H1 (cell line): ENCODE data around the gene CHRDL2. TPM values are rescaled to one million over a fixed set of nuclear protein-coding genes. Genes with fewer than 3 reads are reported as not detected.

Source experiments
- CTCF ChIA-PET: fragments of 300-600 bp; sonication (Branson Sonifier 250); formaldehyde crosslinking; loops from one replicate; lab custom pipeline; 2021; ENCODE audit not compliant: partially characterized antibody; lab: Charles Lee
- POLR2A ChIA-PET: fragments of 300-600 bp; sonication (Branson Sonifier 250); formaldehyde crosslinking; loops from one replicate; lab custom pipeline; 2021; ENCODE audit warnings: inconsistent platforms; ENCODE audit not compliant: partially characterized antibody; lab: Charles Lee
- DNase-seq, 2 experiments: peaks; one replicate each; pipeline versions ENCODE4 v3.0.0 to v3.0.0-alpha.2; 2010 to 2022; ENCODE audit warnings: low spot score in 2 of 2, low read depth in 1 of 2, mixed read lengths in 1 of 2
- FAIRE-seq: peaks from 2 replicates; lab custom pipeline; 2011; peaks lifted over from hg19 to GRCh38; lab: Jason Lieb, UNC
- H2AFZ ChIP-seq: 2 replicates; pipeline ENCODE4 v1.8.1; 2012; ENCODE audit warnings: low read length, inconsistent platforms
- H2AK5ac ChIP-seq: 2 replicates; pipeline ENCODE4 v1.6.1; 2013; ENCODE audit warnings: low read depth, low read length
- H2BK120ac ChIP-seq: replicated peaks from 2 replicates; pipeline ENCODE3; 2013; ENCODE audit warnings: low read depth, low read length, inconsistent platforms
- H2BK12ac ChIP-seq: 2 replicates; pipeline ENCODE4 v1.6.1; 2013; ENCODE audit warnings: low read depth, low read length
- H2BK15ac ChIP-seq: 2 replicates; pipeline ENCODE4 v1.6.1; 2013; ENCODE audit warnings: low read length
- H2BK20ac ChIP-seq: 2 replicates; pipeline ENCODE4 v1.6.1; 2013; ENCODE audit warnings: low read length
- H2BK5ac ChIP-seq: 2 replicates; pipeline ENCODE4 v1.6.1; 2013; ENCODE audit warnings: low read depth, low read length
- H3K14ac ChIP-seq: 2 replicates; pipeline ENCODE4 v1.6.1; 2013; ENCODE audit warnings: inconsistent platforms; ENCODE audit not compliant: insufficient read length
- H3K18ac ChIP-seq: 2 replicates; pipeline ENCODE4 v1.6.1; 2013; ENCODE audit warnings: low read length; ENCODE audit errors: extremely low read depth
- H3K23ac ChIP-seq: 2 replicates; pipeline ENCODE4 v1.6.1; 2013; ENCODE audit warnings: inconsistent platforms; ENCODE audit not compliant: insufficient read length
- H3K23me2 ChIP-seq: 2 replicates; pipeline ENCODE4 v1.6.1; 2013; ENCODE audit warnings: low read depth, low read length
- H3K27ac ChIP-seq: 2 replicates; pipeline ENCODE4 v1.6.1; 2011; ENCODE audit warnings: low read depth, low read length, inconsistent platforms
- H3K27me3 ChIP-seq, 4 experiments: replicated peaks in 1 of 4; 1 replicate in 1 of 4; 2 replicates in 3 of 4; pipeline versions ENCODE4 v1.6.1 to v1.8.1; 2011 to 2013; ENCODE audit warnings: low read length in 3 of 4, mild to moderate bottlenecking in 3 of 4, inconsistent platforms in 2 of 4, mixed read lengths in 2 of 4, moderate library complexity in 1 of 4; ENCODE audit not compliant: control insufficient read depth in 3 of 4, insufficient read depth in 3 of 4; ENCODE audit errors: extremely low read depth in 1 of 4
- H3K36me3 ChIP-seq, 4 experiments: 2 replicates each; pipeline versions ENCODE4 v1.6.1 to v1.8.1; 2011 to 2013; ENCODE audit warnings: mild to moderate bottlenecking in 4 of 4, low read length in 3 of 4, moderate library complexity in 2 of 4, control low read depth in 1 of 4, inconsistent platforms in 1 of 4; ENCODE audit not compliant: insufficient read depth in 4 of 4, control insufficient read depth in 2 of 4
- H3K4ac ChIP-seq: replicated peaks from 2 replicates; pipeline ENCODE3; 2013; ENCODE audit warnings: low read length, low read depth, mixed read lengths, inconsistent platforms; ENCODE audit not compliant: insufficient read length
- H3K4me1 ChIP-seq, 4 experiments: replicated peaks in 1 of 4; 1 replicate in 1 of 4; 2 replicates in 3 of 4; pipeline versions ENCODE4 v1.6.1 to v1.8.1; 2011 to 2013; ENCODE audit warnings: low read length in 3 of 4, inconsistent platforms in 2 of 4, mixed read lengths in 1 of 4; ENCODE audit not compliant: insufficient read depth in 4 of 4, control insufficient read depth in 3 of 4
- H3K4me2 ChIP-seq, 2 experiments: 2 replicates each; pipeline versions ENCODE4 v1.6.1 to v1.8.1; 2011 to 2013; ENCODE audit warnings: low read depth in 2 of 2, low read length in 2 of 2, control low read depth in 1 of 2, inconsistent platforms in 1 of 2, mild to moderate bottlenecking in 1 of 2; ENCODE audit not compliant: insufficient read depth in 1 of 2
- H3K4me3 ChIP-seq, 4 experiments: fragments of 200-600, 300-600 bp in 1 of 4; sonication (generic), shearing (Covaris generic), sonication (Bioruptor Twin) in 1 of 4; 2 replicates each; pipeline versions ENCODE4 v1.5.1 to v1.8.1; 2011 to 2016; ENCODE audit warnings: low read length in 4 of 4, low read depth in 3 of 4, control low read depth in 2 of 4, inconsistent platforms in 2 of 4, mild to moderate bottlenecking in 2 of 4, mixed read lengths in 1 of 4, moderate library complexity in 1 of 4; ENCODE audit not compliant: insufficient read depth in 2 of 4; ENCODE audit errors: extremely low read depth in 1 of 4
- H3K56ac ChIP-seq: replicated peaks from 2 replicates; pipeline ENCODE3; 2013; ENCODE audit warnings: low read depth, mild to moderate bottlenecking, mixed read lengths, low read length, inconsistent platforms; ENCODE audit not compliant: insufficient read length
- H3K79me1 ChIP-seq: 2 replicates; pipeline ENCODE4 v1.6.1; 2013; ENCODE audit warnings: low read depth, low read length, control low read depth
- H3K79me2 ChIP-seq, 2 experiments: 2 replicates each; pipeline versions ENCODE4 v1.6.1 to v1.8.1; 2012 to 2013; ENCODE audit warnings: low read length in 2 of 2, mild to moderate bottlenecking in 2 of 2, inconsistent platforms in 1 of 2; ENCODE audit not compliant: insufficient read depth in 2 of 2, control insufficient read depth in 1 of 2
- H3K9ac ChIP-seq, 4 experiments: replicated peaks in 1 of 4; 1 replicate in 1 of 4; 2 replicates in 3 of 4; pipeline versions ENCODE4 v1.6.1 to v1.8.1; 2011 to 2013; ENCODE audit warnings: low read depth in 3 of 4, low read length in 3 of 4, control low read depth in 2 of 4, mild to moderate bottlenecking in 2 of 4, moderate library complexity in 2 of 4, inconsistent platforms in 1 of 4; ENCODE audit errors: extremely low read depth in 1 of 4
- H3K9me3 ChIP-seq, 2 experiments: 2 replicates each; pipeline versions ENCODE4 v1.6.1 to v1.8.1; 2012 to 2013; ENCODE audit warnings: mild to moderate bottlenecking in 2 of 2, moderate library complexity in 2 of 2, control low read depth in 1 of 2, inconsistent platforms in 1 of 2, low read depth in 1 of 2, low read length in 1 of 2, mixed read lengths in 1 of 2; ENCODE audit not compliant: insufficient read depth in 2 of 2
- H4K20me1 ChIP-seq, 2 experiments: replicated peaks in 1 of 2; 2 replicates each; pipeline versions ENCODE3 to v1.8.1; 2011 to 2013; ENCODE audit warnings: inconsistent platforms in 2 of 2, low read length in 2 of 2, mild to moderate bottlenecking in 1 of 2; ENCODE audit not compliant: insufficient read depth in 2 of 2, control insufficient read depth in 1 of 2
- H4K5ac ChIP-seq: 2 replicates; pipeline ENCODE4 v1.6.1; 2013; ENCODE audit warnings: low read length, low read depth, mixed read lengths, inconsistent platforms; ENCODE audit not compliant: insufficient read length
- H4K8ac ChIP-seq: 2 replicates; pipeline ENCODE4 v1.8.0; 2013; ENCODE audit warnings: mild to moderate bottlenecking, moderate library complexity, low read length, inconsistent platforms; ENCODE audit not compliant: insufficient read depth; ENCODE audit errors: extremely low read depth
- H4K91ac ChIP-seq: replicated peaks from 2 replicates; pipeline ENCODE3; 2013; ENCODE audit warnings: low read length, mixed read lengths, inconsistent platforms; ENCODE audit not compliant: insufficient read length
- JUND ChIP-seq: IDR thresholded peaks from 2 replicates; pipeline ENCODE4 v1.6.1; 2011; ENCODE audit warnings: mild to moderate bottlenecking, improper control_type of control experiment, low read length
- SIRT6 ChIP-seq: IDR thresholded peaks from one replicate; pipeline ENCODE4 v1.7.1; 2012; ENCODE audit warnings: low read length, inconsistent platforms
- SRF ChIP-seq: IDR thresholded peaks from 2 replicates; pipeline ENCODE4 v1.6.1; 2011; ENCODE audit warnings: mild to moderate bottlenecking, low read depth, low read length, moderate library complexity
- TBP ChIP-seq: IDR thresholded peaks from 2 replicates; pipeline ENCODE4 v1.6.1; 2011; ENCODE audit warnings: low read depth, low read length, improper control_type of control experiment
- WGBS, 2 experiments: shearing (Covaris generic) in 1 of 2; methylation state at CpG; one replicate each; pipeline versions ENCODE4 v1.1.6 to v1.1.7; 2013 to 2015; ENCODE audit warnings: low lambda C conversion rate in 2 of 2, mixed read lengths in 2 of 2, inconsistent platforms in 1 of 2, low coverage in 1 of 2, missing lambda C conversion rate in 1 of 2; ENCODE audit not compliant: insufficient replicate concordance in 2 of 2, insufficient coverage in 1 of 2, insufficient read length in 1 of 2; ENCODE audit errors: extremely low coverage in 1 of 2, missing lambda C conversion rate in 1 of 2; 5-methylcytosine and 5-hydroxymethylcytosine counted together
- polyA plus RNA-seq, 7 experiments: library from polyadenylated mRNA; depleted of rRNA in 3 of 7; stranded (reverse) in 5 of 7; unstranded in 2 of 7; fragments of >200 nt in 5 of 7; fragments of 200-250 nt in 2 of 7; gene quantifications; 1 replicate in 5 of 7; 2 replicates in 1 of 7; 4 replicates in 1 of 7; pipeline versions ENCODE4 v1.2.1 to v1.2.3, GENCODE V29; 2011 to 2013; ENCODE audit warnings: missing spikeins in 2 of 7, mixed read lengths in 2 of 7
- total RNA-seq: library from RNA; stranded (reverse); fragmentation: NEBNext Ultra II Directional; extraction: Animal tissue kit (Norgen Biotek cat#: 25700); gene quantifications from 2 replicates; pipeline ENCODE4 v1.2.1, GENCODE V29; 2021

CHRDL2 gene
- total and polyA plus RNA-seq, 2 of the 8 experiments (the other 6 are each of a cell fraction or from before 2014, with no cell fraction given), result 0.26 to 0.48 TPM

DNA sequence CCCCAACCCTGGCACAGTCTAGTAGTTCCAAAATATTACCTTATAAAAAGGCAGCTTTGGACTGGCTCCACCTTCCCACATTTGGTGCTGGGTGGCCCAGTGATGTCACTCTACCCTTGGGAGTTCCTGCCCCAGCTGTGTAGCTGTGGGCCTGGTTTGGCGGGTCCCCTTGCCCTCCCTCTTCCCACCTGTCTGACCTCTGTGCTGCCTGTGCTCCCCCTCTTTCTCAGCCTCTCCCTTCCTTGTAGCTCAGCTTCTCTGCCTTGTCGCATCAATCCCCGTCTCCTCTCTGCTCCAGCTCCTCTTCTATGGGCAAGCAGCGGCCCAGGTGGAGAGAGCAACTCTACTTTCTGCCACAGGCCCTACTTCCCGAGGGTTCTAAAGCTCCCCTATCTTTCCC is 54.6 kb downstream of the CHRDL2 start:
- H3K4me3 ChIP-seq, result no peak overlapping the region
- no peak overlapping the region for H3K14ac ChIP-seq
- 0 out of 4 replicates have a peak, but pooled peaks cover 0 to 2% of the 10 kb centered on the region in 2 experiments for H3K9me3 ChIP-seq
- H2BK5ac ChIP-seq, result no peak overlapping the region
- no peak overlapping the region for H4K8ac ChIP-seq
- no peak overlapping the region for H3K9ac ChIP-seq
- ChIA-PET POLR2A (interaction anchor here (0.7 to 0.9 kb wide), 2 partner anchors 20 to 31 kb away, joined by 3 read pairs; no protein-coding TSS in a partner anchor), CTCF (interaction anchor here (0.9 to 2.9 kb wide), 6 partner anchors 10 to 194 kb away, joined by 3 to 11 read pairs (median 4); no protein-coding TSS in a partner anchor)
- H3K79me2 ChIP-seq, result no peaks in the 10 kb centered on the region
- peaks cover 0 to under 1% (median 0%) of the 10 kb centered on the region in 4 experiments; a peak in 1 of 7 replicates for H3K27me3 ChIP-seq
- no peaks in the 10 kb centered on the region for H4K20me1 ChIP-seq
- no peaks in the 10 kb centered on the region for H3K4me1 ChIP-seq
- H2BK15ac ChIP-seq, result 0 out of 2 replicates have a peak overlapping the region, but pooled peaks have one; percentile 6
- FAIRE-seq (no peak), DNase-seq (peak in 1 of 2 experiments; percentile 36)
- no peak overlapping the region for H2AK5ac ChIP-seq
- H4K5ac ChIP-seq, result no peak overlapping the region
- H3K56ac ChIP-seq, result no peak overlapping the region
- H3K23me2 ChIP-seq, result no peaks in the 10 kb centered on the region
- no peak overlapping the region for H4K91ac ChIP-seq
- no peak overlapping the region for H2BK12ac ChIP-seq
- H3K36me3 ChIP-seq, result no peaks in the 10 kb centered on the region
- H2BK20ac ChIP-seq, result no peak overlapping the region
- H3K23ac ChIP-seq, result no peak overlapping the region
- H2AFZ ChIP-seq, result no peak overlapping the region
- no peak overlapping the region for H2BK120ac ChIP-seq
- no peak overlapping the region for H3K4ac ChIP-seq
- H3K27ac ChIP-seq, result no peak overlapping the region
- 96% methylated on average over 5 of the region's 5 CpGs; no CpG with 5 or more reads in 1 of the 2 experiments for WGBS, 2 experiments
- no peak overlapping the region; the same call in 1 of the 2 replicates for H3K18ac ChIP-seq
- H3K79me1 ChIP-seq, result no peaks in the 10 kb centered on the region
- no peak overlapping the region for H3K4me2 ChIP-seq
- TF ChIP-seq SIRT6 (no peak), TBP (no peak), SRF (no peak), JUND (no peak)
